Dermis microvascular lymphatic vessel endothelial cell (primary cell): ENCODE data around the gene STAB1. TPM values are rescaled to one million over a fixed set of nuclear protein-coding genes. Genes with fewer than 3 reads are reported as not detected.

Source experiments
- DNase-seq, 2 donors: peaks; one replicate each; pipeline versions ENCODE4 v3.0.0 to v3.0.0-alpha.2; 2010; ENCODE audit warnings: low read depth in 2 of 2
- total RNA-seq: library from RNA; depleted of rRNA; stranded (reverse); fragments of >200 nt; gene quantifications from 2 replicates; pipeline ENCODE4 v1.2.1, GENCODE V29; 2014

Gene STAB1, protein sequence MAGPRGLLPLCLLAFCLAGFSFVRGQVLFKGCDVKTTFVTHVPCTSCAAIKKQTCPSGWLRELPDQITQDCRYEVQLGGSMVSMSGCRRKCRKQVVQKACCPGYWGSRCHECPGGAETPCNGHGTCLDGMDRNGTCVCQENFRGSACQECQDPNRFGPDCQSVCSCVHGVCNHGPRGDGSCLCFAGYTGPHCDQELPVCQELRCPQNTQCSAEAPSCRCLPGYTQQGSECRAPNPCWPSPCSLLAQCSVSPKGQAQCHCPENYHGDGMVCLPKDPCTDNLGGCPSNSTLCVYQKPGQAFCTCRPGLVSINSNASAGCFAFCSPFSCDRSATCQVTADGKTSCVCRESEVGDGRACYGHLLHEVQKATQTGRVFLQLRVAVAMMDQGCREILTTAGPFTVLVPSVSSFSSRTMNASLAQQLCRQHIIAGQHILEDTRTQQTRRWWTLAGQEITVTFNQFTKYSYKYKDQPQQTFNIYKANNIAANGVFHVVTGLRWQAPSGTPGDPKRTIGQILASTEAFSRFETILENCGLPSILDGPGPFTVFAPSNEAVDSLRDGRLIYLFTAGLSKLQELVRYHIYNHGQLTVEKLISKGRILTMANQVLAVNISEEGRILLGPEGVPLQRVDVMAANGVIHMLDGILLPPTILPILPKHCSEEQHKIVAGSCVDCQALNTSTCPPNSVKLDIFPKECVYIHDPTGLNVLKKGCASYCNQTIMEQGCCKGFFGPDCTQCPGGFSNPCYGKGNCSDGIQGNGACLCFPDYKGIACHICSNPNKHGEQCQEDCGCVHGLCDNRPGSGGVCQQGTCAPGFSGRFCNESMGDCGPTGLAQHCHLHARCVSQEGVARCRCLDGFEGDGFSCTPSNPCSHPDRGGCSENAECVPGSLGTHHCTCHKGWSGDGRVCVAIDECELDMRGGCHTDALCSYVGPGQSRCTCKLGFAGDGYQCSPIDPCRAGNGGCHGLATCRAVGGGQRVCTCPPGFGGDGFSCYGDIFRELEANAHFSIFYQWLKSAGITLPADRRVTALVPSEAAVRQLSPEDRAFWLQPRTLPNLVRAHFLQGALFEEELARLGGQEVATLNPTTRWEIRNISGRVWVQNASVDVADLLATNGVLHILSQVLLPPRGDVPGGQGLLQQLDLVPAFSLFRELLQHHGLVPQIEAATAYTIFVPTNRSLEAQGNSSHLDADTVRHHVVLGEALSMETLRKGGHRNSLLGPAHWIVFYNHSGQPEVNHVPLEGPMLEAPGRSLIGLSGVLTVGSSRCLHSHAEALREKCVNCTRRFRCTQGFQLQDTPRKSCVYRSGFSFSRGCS (N-terminal part only)
- total RNA-seq = 117 and 330 TPM in 2 replicates

- DNase-seq = peak; percentile 92 to 96
Measured at GRCh38 chr3:52494886-52495495, at the start of gene STAB1. TSS of gene STAB1 (plus strand) at chr3:52495338. CDS start at chr3:52495414, 76 bp downstream.

DNA sequence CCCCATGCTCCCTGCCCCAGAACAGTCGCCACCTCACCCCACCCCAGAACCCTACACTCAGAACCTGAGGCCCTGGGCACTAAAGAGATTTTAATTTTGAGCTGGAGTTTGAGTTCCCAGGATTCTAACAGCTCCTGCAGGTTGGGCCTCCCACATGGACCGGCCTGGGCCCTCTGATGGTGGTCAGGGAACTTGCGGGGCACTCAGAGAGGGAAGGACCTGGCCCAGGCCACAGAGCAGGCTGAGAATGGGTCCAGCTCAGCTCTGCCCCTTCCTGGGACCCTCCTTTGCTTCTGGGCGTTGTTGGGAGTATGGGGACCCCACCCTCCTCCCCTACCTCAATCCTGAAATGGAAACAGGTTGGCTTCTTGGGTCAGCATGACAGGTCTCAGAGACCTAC, 49.1 kb upstream of the STAB1 start:
- DNase-seq = no peak

DNA sequence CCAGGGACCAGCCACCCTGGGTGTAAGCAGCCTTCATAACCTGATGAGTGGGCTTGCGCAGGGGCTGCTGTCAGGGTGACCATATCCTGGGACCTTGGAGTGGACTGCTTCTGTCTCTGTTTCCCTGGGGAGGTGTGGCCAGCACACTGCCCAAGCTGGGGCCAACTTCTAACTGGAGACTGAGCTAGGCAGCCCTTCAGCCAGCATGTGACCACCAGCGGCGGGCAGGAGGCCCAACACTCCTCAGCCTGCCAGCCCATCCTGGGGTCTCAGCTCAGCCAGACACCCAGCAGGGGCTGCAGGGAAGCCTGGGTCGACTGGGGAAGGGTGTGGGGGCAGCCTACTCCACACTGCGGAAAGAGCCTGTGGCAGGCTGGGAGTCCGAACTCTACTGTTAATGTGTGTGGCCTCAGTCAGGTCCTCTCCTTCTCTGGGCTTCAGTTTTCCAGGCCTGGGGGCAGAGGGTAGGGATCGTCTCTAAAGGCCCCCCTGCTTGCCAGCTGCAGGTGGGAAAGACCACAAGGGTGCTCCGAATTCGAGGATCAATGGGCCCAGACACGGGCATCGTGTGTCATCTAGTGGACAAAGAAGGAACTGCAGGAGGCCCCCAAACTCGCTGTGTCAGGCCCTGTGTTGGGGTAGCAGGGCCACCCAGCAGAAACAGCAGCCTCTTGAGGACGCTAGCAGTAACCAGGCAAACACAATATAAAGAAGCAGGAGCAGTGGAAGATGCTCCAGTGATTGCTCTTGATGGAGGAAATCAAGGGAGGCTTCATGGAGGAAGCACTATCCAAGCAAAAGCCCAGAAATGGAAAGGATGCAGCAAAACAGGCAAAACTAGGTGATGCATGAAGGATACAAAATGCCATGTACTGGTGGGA, 48.3 kb upstream of the STAB1 start:
- DNase-seq = peak in 1 of 2 donors; percentile 70

- DNase-seq = no peak
Measured at GRCh38 chr3:52447512-52448355, 47.4 kb upstream of the STAB1 start.

DNA sequence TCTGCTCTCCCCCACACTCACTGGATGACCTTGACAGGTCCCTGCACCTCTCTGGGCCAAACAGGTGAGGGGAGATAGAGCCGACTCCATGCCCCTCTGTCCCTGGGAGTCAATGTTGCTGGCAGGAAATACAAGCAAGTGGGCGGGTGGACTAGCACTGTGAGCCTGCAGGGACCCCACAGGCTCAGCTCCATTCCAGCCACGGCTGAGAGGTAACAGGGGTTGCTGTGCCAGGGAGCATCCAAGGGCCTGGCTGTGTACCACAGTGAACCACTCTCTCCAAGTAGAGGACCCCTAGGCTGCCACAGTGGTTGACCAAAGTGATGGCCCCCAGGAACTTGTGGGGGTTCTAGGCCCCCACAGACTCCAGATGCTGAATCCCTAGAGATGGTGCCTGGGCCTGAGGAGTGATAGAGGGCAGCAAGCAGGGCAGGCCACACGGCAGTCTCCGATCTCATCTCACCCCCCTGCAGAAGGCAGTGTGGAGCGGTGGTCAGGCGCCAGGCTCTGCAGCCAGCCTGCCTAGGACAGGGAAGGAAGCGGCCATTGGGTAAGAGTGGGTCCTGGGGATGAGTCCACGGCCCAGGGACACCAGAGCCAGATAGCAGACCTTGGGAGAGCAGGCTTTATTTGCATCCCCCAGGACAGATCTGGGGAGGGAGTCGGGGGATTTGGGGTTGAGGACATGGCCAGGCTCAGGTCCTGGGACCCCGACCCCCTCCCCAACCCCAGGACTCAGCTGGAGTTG, 44.5 kb upstream of the STAB1 start:
- no peak for DNase-seq

DNA sequence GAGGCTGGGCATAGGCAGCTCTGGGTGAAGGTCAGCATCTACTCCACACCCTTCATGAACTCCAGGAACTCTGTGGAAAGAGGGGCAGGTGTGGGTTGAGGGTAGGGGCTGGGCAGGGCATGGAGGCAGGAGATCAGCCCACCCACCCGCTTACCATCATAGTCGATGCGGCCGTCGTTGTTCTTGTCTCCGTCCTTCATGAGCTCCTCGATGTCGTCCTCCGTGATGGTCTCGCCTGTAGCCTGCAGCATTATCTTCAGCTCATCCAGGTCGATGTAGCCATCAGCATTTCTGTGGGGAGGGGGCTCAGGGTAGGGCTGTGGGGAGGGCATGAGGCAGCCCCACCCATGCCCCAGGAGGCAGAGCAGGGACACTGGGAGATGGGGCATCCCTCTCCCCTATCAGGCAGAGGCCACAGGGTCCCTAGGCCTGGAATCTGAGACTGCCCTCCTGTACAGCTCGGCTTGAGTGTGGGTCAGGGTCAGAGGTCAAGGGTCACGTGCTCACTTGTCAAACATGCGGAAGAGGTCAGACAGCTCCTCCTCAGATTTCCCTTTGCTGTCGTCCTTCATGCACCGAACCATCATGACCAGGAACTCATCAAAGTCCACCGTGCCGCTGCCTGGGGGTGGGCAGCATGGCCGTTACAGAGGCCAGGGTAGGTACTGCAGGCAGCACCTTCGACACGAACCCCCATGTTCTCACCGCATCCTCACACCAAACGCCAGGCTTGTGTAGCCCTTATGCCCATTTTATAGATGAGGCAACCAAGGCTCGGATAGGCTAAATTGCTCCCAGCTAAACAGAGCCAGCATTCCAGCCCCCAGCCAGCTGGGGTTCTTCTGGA, 43.7 kb upstream of the STAB1 start:
- DNase-seq = no peak

DNA sequence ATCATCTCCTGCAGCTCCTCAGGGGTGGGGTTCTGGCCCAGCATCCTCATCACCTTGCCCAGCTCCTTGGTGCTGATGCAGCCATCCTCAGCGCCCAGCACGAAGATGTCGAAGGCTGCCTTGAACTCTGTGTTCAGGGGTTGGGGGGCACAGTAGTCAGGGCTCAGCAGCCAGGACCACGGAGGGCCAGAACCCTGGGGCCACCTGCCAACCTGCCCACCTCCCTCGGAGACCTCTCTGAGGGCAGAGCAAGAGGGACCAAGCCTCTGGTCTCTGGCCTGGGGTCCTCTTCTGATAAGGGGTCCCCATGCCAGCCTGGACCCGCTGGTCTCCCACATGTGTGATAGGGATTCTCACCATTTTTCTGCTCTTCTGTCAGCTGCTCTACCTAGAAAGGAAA, 43.0 kb upstream of the STAB1 start:
- no peak for DNase-seq

GRCh38 chr3:52452570-52453221, 42.4 kb upstream of the STAB1 start:
- DNase-seq = no peak

- DNase-seq = no peak
Measured at GRCh38 chr3:52453496-52454249, 41.5 kb upstream of the STAB1 start, which contains the start of gene TNNC1. TSS of gene TNNC1 (minus strand) at chr3:52454041. CDS start at chr3:52454015, 26 bp downstream.

- no peak for DNase-seq
Measured at GRCh38 chr3:52454250-52454937, 40.7 kb upstream of the STAB1 start.

GRCh38 chr3:52454938-52455282, 40.2 kb upstream of the STAB1 start:
- DNase-seq = no peak

GRCh38 chr3:52455283-52456168, 39.6 kb upstream of the STAB1 start, which contains the start of gene NISCH:
TSS of gene NISCH (plus strand) at chr3:52455604. CDS start at chr3:52455642, 38 bp downstream.
- peak; percentile 50 to 88 for DNase-seq

- DNase-seq = peak in 1 of 2 donors; percentile 24
Measured at GRCh38 chr3:52456169-52456799, 38.9 kb upstream of the STAB1 start.

DNA sequence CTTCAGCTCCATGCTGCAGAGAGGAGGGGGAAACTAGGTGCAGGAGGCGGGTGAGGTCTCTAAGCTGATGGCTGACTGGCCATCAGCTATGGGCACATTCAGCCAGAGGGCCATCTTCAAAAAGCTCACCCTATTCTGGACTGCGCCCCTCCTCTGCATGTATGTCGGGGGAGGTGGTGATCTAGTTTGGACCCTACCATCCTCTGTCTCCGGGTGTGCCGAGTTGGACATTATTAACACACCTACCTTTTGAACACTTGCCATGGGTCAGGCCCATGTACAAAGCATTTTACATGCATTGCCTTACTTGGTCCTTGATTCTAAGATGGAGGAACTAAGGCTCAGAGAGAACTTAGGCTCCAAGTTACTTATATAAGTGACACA, 38.3 kb upstream of the STAB1 start:
- DNase-seq = no peak
